HFFc6 (cell line): ENCODE data around the gene TBC1D23. TPM values are rescaled to one million over a fixed set of nuclear protein-coding genes. Genes with fewer than 3 reads are reported as not detected.
"Not testable (repeated sequence)": the region's sequence is repeated elsewhere in the genome, so short reads cannot be mapped to it uniquely, and the experiment has no call there.

Experiments
- DNase-seq: peaks from one replicate; pipeline ENCODE4 v3.0.0-alpha.2; 2018
- H3K27ac Mint-ChIP-seq: 2 replicates; pipeline ENCODE4 v1.8.0; 2020; ENCODE audit warnings: mild to moderate bottlenecking, mixed read lengths
- H3K27me3 Mint-ChIP-seq: 2 replicates; pipeline ENCODE4 v1.8.0; 2021; ENCODE audit warnings: mild to moderate bottlenecking, moderate library complexity, mixed read lengths; ENCODE audit not compliant: insufficient read depth
- H3K36me3 Mint-ChIP-seq: 2 replicates; pipeline ENCODE4 v1.8.0; 2021; ENCODE audit warnings: low read depth, mixed read lengths
- H3K4me1 Mint-ChIP-seq: 2 replicates; pipeline ENCODE4 v1.8.0; 2020; ENCODE audit warnings: low read depth, mixed read lengths
- H3K4me3 Mint-ChIP-seq: 2 replicates; pipeline ENCODE4 v1.8.0; 2020; ENCODE audit warnings: mild to moderate bottlenecking, moderate library complexity, mixed read lengths
- H3K9me3 Mint-ChIP-seq: 2 replicates; pipeline ENCODE4 v1.8.0; 2020; ENCODE audit warnings: mild to moderate bottlenecking, mixed read lengths
- total RNA-seq, 6 experiments: library from RNA; stranded (reverse); fragmentation: NEBNext Ultra II Directional; extraction: Animal tissue kit (Norgen Biotek cat#: 25700); gene quantifications; 2 replicates in 1 of 6; 3 replicates in 5 of 6; pipeline ENCODE4 v1.2.3, GENCODE V29; 2021
- TF ChIP-seq, protein P1 (sequence below): fragments of 200-600 bp; sonication (generic); IDR thresholded peaks from 2 replicates; pipeline ENCODE4 v1.5.0; 2021; ENCODE audit warnings: antibody characterized with exemption, mild to moderate bottlenecking

TBC1D23 gene
- total RNA-seq, 6 experiments from 2014 or later = 62.1 to 76.5 (median 72.9) TPM

DNA sequence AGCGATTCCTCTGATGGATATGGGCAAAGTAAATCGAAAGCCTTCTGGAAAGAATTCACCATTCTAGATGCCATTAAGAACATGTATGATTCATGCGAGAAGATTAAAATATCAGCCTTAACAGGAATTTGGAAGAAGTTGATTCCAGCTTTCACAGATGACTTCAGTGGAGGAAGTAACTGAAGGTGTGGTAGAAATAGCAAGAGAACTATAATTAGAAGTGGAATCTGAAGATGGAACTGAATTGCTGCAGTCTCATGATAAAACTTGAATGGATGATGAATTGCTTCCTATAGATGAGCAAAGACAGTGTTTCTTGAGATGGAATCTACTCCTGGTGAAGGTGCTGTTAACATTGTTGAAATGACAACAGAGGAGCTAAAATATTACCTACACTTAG is 30.1 kb upstream of the TBC1D23 start:
- Mint-ChIP-seq H3K27me3 (no peaks in the 10 kb centered on the region; the same call in 1 of the 2 replicates), H3K27ac (peak overlapping the region; percentile 8; the same call in 1 of the 2 replicates), H3K36me3 (0 out of 2 replicates have a peak, but pooled peaks cover 4% of the 10 kb centered on the region), H3K4me3 (no peak overlapping the region), H3K9me3 (peaks cover 5% of the 10 kb centered on the region; the same call in 1 of the 2 replicates), H3K4me1 (peaks cover 75% of the 10 kb centered on the region)
- TF ChIP-seq, protein P1, sequence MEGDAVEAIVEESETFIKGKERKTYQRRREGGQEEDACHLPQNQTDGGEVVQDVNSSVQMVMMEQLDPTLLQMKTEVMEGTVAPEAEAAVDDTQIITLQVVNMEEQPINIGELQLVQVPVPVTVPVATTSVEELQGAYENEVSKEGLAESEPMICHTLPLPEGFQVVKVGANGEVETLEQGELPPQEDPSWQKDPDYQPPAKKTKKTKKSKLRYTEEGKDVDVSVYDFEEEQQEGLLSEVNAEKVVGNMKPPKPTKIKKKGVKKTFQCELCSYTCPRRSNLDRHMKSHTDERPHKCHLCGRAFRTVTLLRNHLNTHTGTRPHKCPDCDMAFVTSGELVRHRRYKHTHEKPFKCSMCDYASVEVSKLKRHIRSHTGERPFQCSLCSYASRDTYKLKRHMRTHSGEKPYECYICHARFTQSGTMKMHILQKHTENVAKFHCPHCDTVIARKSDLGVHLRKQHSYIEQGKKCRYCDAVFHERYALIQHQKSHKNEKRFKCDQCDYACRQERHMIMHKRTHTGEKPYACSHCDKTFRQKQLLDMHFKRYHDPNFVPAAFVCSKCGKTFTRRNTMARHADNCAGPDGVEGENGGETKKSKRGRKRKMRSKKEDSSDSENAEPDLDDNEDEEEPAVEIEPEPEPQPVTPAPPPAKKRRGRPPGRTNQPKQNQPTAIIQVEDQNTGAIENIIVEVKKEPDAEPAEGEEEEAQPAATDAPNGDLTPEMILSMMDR = no peak
- no peak for DNase-seq

- Mint-ChIP-seq H3K4me3 (no peak overlapping the region), H3K27ac (no peak overlapping the region), H3K36me3 (0 out of 2 replicates have a peak, but pooled peaks cover 4% of the 10 kb centered on the region), H3K27me3 (no peaks in the 10 kb centered on the region; the same call in 1 of the 2 replicates), H3K4me1 (peaks cover 66% of the 10 kb centered on the region), H3K9me3 (peaks cover 5% of the 10 kb centered on the region; the same call in 1 of the 2 replicates)
- TF ChIP-seq, protein P1 = no peak
- peak; percentile 33 for DNase-seq
Measured at GRCh38 chr3:100231668-100232067, 29.1 kb upstream of the TBC1D23 start.

DNA sequence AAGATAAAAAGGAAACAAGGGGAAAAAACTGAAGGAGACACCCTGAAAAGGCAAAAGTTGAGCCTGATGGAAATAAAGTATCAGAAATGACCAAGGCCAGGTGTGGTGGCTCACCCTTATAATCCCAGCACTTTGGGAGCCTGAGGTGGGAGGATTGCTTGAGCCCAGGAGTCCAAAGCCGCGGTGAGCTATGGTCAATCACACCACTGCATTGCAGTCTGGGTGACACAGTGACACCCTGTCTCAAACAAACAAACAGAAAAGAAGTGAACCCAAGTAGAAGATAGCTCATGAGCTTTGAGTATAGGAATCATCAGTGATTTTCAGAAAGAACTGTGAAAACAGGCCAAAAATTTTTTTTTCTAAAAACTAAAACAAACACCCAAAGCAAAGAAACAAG is 26.4 kb upstream of the TBC1D23 start:
- Mint-ChIP-seq H3K9me3 (peaks cover 21% of the 10 kb centered on the region), H3K4me1 (peaks cover 39% of the 10 kb centered on the region), H3K36me3 (peaks cover 10% of the 10 kb centered on the region), H3K27me3 (no peaks in the 10 kb centered on the region; the same call in 1 of the 2 replicates), H3K27ac (no peak overlapping the region), H3K4me3 (no peak overlapping the region)
- no peak for DNase-seq
- TF ChIP-seq, protein P1 = no peak

GRCh38 chr3:100238599-100238998 is 22.2 kb upstream of the TBC1D23 start:
- DNase-seq = no peak
- Mint-ChIP-seq H3K9me3 (peaks cover 16% of the 10 kb centered on the region), H3K27ac (no peak overlapping the region)

DNA sequence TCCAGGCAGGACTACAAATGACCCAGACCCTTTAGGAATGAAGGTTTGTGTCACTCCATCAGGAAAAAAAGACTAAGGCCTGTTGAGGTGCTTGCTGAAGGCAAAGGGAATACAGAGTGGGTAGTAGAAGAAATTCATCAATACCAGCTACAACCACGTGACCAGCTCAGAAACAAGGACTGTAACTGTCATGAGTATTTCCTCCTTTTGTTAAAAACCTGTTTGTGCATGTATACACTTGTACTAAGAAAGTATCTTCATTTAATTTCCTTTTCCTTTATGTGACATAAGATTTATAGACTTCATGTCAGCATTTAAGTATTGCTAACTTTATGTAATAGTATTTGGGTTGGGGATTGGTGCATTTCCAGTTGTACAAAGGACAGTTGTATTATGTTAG is 18.3 kb upstream of the TBC1D23 start:
- Mint-ChIP-seq H3K4me1 (peaks cover 26% of the 10 kb centered on the region), H3K9me3 (peaks cover 16% of the 10 kb centered on the region)
- not testable (repeated sequence) for H3K36me3 Mint-ChIP-seq, DNase-seq, H3K4me3 Mint-ChIP-seq, H3K27me3 Mint-ChIP-seq, H3K27ac Mint-ChIP-seq

More at GRCh38 chr3:100238599-100238998, 22.2 kb upstream of the TBC1D23 start:
- TF ChIP-seq, protein P1 = no peak
- peaks cover 6% of the 10 kb centered on the region for H3K36me3 Mint-ChIP-seq
- peaks cover 10% of the 10 kb centered on the region for H3K4me1 Mint-ChIP-seq
- peaks cover 2% of the 10 kb centered on the region; the same call in 1 of the 2 replicates for H3K27me3 Mint-ChIP-seq
- H3K4me3 Mint-ChIP-seq = no peak overlapping the region

- H3K27me3 Mint-ChIP-seq = peaks cover 2% of the 10 kb centered on the region; the same call in 1 of the 2 replicates
- H3K4me1 Mint-ChIP-seq = peaks cover 26% of the 10 kb centered on the region
- no peaks in the 10 kb centered on the region for H3K36me3 Mint-ChIP-seq
- H3K27ac Mint-ChIP-seq = no peak overlapping the region
- DNase-seq = no peak
- H3K9me3 Mint-ChIP-seq = no peaks in the 10 kb centered on the region
- no peak overlapping the region for H3K4me3 Mint-ChIP-seq
- TF ChIP-seq, protein P1 = no peak
Measured at GRCh38 chr3:100244264-100244663, 16.5 kb upstream of the TBC1D23 start.
